SK-N-MC (cell line): ENCODE measurements around the gene ALDH1L1.

Experiments
- FOXP2 ChIP-seq: optimal IDR thresholded peaks from 2 replicates; pipeline ENCODE3; 2011; ENCODE audit warnings: mild to moderate bottlenecking, moderate library complexity; ENCODE audit not compliant: insufficient read depth; ENCODE audit errors: extremely low read length, control extremely low read depth
- POLR2AphosphoS5 ChIP-seq: IDR thresholded peaks from 2 replicates; pipeline ENCODE4 v1.6.1; 2012; ENCODE audit warnings: mild to moderate bottlenecking, low read depth, low read length, borderline replicate concordance

GRCh38 chr3:126083913-126084767 lies 96.2 kb downstream of the ALDH1L1 start, which contains the start of gene SLC41A3:
- TF ChIP-seq POLR2AphosphoS5: peak; percentile 61
- TF ChIP-seq FOXP2: no peak
